Measurements from ENCODE around the gene CARD14. TPM values are rescaled to one million over a fixed set of nuclear protein-coding genes. Genes with fewer than 3 reads are reported as not detected.

CARD14 gene
- total RNA-seq, 1 donor from 2014 or later, result not detected

Other genes starting within 250 kb of the CARD14 start
- gene TBC1D16, start 134.2 kb upstream of the CARD14 start, total RNA-seq, result 2.6 and 3.4 TPM in 2 replicates
- 0.46 and 0.55 TPM in 2 replicates for gene CCDC40, start 133.4 kb upstream of the CARD14 start, total RNA-seq
- 19.6 and 20.2 TPM in 2 replicates for gene GAA, start 68.4 kb upstream of the CARD14 start, total RNA-seq
- gene EIF4A3, start 22.9 kb upstream of the CARD14 start, total RNA-seq, result 84.0 and 88.1 TPM in 2 replicates
- 38.8 and 41.3 TPM in 2 replicates for gene SGSH, start 50.3 kb downstream of the CARD14 start, total RNA-seq
- gene SLC26A11, start 50.4 kb downstream of the CARD14 start, total RNA-seq, result 7.5 and 8.4 TPM in 2 replicates
- 203 and 228 TPM in 2 replicates for gene RNF213, start 90.8 kb downstream of the CARD14 start, total RNA-seq
- gene ENDOV, start 245.1 kb downstream of the CARD14 start, total RNA-seq, result 26.8 and 28.1 TPM in 2 replicates

Data from activated B cell treated with CpG ODN at 0.5 μM for 24 hours (primary cell).